ENCODE measurements around the gene APBA2.
"Not testable (repeated sequence)": the region's sequence is repeated elsewhere in the genome, so short reads cannot be mapped to it uniquely, and the experiment has no call there.

The APBA2 gene

GRCh38 chr15:28848521-28848920, 37.3 kb upstream of the APBA2 start, which contains the start of gene GOLGA6L7:
Gene GOLGA6L7 (minus strand): TSS chr15:28848644. CDS start chr15:28848549, 95 bp downstream.
- not testable (repeated sequence) for H3K4me3 ChIP-seq (ENCODE audit: low read length); H3F3A ChIP-seq (ENCODE audit: insufficient read depth, low read length); H4K20me1 ChIP-seq (ENCODE audit: insufficient read depth, low read length); H3K9me3 ChIP-seq (replicated peaks; ENCODE audit: insufficient read depth, low read length); H3K36me3 ChIP-seq (replicated peaks; ENCODE audit: insufficient read depth, low read length); H3K4me1 ChIP-seq (ENCODE audit: low read length); H3K9ac ChIP-seq (ENCODE audit: low read length); H3K27me3 ChIP-seq (replicated peaks; ENCODE audit: insufficient read depth, low read length); H3K27ac ChIP-seq (ENCODE audit: low read length); H3K79me2 ChIP-seq (ENCODE audit: low read length); H3K4me2 ChIP-seq (ENCODE audit: low read depth, low read length); DNase-seq; H3K9me2 ChIP-seq (replicated peaks; ENCODE audit: insufficient read depth, low read length); H2AFZ ChIP-seq (ENCODE audit: low read length)

- H3K36me3 ChIP-seq (replicated peaks; ENCODE audit: insufficient read depth, low read length); H3K4me3 ChIP-seq (ENCODE audit: low read length); H3K9me2 ChIP-seq (replicated peaks; ENCODE audit: insufficient read depth, low read length); H3K4me2 ChIP-seq (ENCODE audit: low read depth, low read length); H3K4me1 ChIP-seq (ENCODE audit: low read length); H3F3A ChIP-seq (ENCODE audit: insufficient read depth, low read length); H3K79me2 ChIP-seq (ENCODE audit: low read length); DNase-seq; H3K27me3 ChIP-seq (replicated peaks; ENCODE audit: insufficient read depth, low read length); H2AFZ ChIP-seq (ENCODE audit: low read length); H3K9me3 ChIP-seq (replicated peaks; ENCODE audit: insufficient read depth, low read length); H3K27ac ChIP-seq (ENCODE audit: low read length); H4K20me1 ChIP-seq (ENCODE audit: insufficient read depth, low read length); H3K9ac ChIP-seq (ENCODE audit: low read length): not testable (repeated sequence)
Measured at GRCh38 chr15:28849271-28849670, 36.5 kb upstream of the APBA2 start.

GRCh38 chr15:28849766-28850165, 36.0 kb upstream of the APBA2 start:
- not testable (repeated sequence) for H3K9me2 ChIP-seq (replicated peaks; ENCODE audit: insufficient read depth, low read length); DNase-seq; H3K4me2 ChIP-seq (ENCODE audit: low read depth, low read length); H3K9me3 ChIP-seq (replicated peaks; ENCODE audit: insufficient read depth, low read length); H3K4me3 ChIP-seq (ENCODE audit: low read length); H3K36me3 ChIP-seq (replicated peaks; ENCODE audit: insufficient read depth, low read length); H3K79me2 ChIP-seq (ENCODE audit: low read length); H3K4me1 ChIP-seq (ENCODE audit: low read length); H4K20me1 ChIP-seq (ENCODE audit: insufficient read depth, low read length); H3F3A ChIP-seq (ENCODE audit: insufficient read depth, low read length); H3K27ac ChIP-seq (ENCODE audit: low read length); H2AFZ ChIP-seq (ENCODE audit: low read length); H3K9ac ChIP-seq (ENCODE audit: low read length); H3K27me3 ChIP-seq (replicated peaks; ENCODE audit: insufficient read depth, low read length)

GRCh38 chr15:28853654-28854053, 32.1 kb upstream of the APBA2 start:
- H2AFZ ChIP-seq (ENCODE audit: low read length), result not testable (repeated sequence)

GRCh38 chr15:28854578-28854977, 31.2 kb upstream of the APBA2 start:
- H3K4me3 ChIP-seq (ENCODE audit: low read length); H3K4me2 ChIP-seq (ENCODE audit: low read depth, low read length); H3K27me3 ChIP-seq (replicated peaks; ENCODE audit: insufficient read depth, low read length); H3K9me3 ChIP-seq (replicated peaks; ENCODE audit: insufficient read depth, low read length); DNase-seq; H3F3A ChIP-seq (ENCODE audit: insufficient read depth, low read length); H3K9me2 ChIP-seq (replicated peaks; ENCODE audit: insufficient read depth, low read length); H2AFZ ChIP-seq (ENCODE audit: low read length); H3K36me3 ChIP-seq (replicated peaks; ENCODE audit: insufficient read depth, low read length); H3K27ac ChIP-seq (ENCODE audit: low read length); H4K20me1 ChIP-seq (ENCODE audit: insufficient read depth, low read length); H3K9ac ChIP-seq (ENCODE audit: low read length); H3K79me2 ChIP-seq (ENCODE audit: low read length); H3K4me1 ChIP-seq (ENCODE audit: low read length): not testable (repeated sequence)

More at GRCh38 chr15:28853654-28854053, 32.1 kb upstream of the APBA2 start:
- H3K4me2 ChIP-seq (ENCODE audit: low read depth, low read length); H3K9me3 ChIP-seq (replicated peaks; ENCODE audit: insufficient read depth, low read length); H3K4me1 ChIP-seq (ENCODE audit: low read length); H3K9ac ChIP-seq (ENCODE audit: low read length); H3K27me3 ChIP-seq (replicated peaks; ENCODE audit: insufficient read depth, low read length); H3K36me3 ChIP-seq (replicated peaks; ENCODE audit: insufficient read depth, low read length); H3K27ac ChIP-seq (ENCODE audit: low read length); H3K4me3 ChIP-seq (ENCODE audit: low read length); H3K9me2 ChIP-seq (replicated peaks; ENCODE audit: insufficient read depth, low read length); H4K20me1 ChIP-seq (ENCODE audit: insufficient read depth, low read length); H3K79me2 ChIP-seq (ENCODE audit: low read length); DNase-seq; H3F3A ChIP-seq (ENCODE audit: insufficient read depth, low read length): not testable (repeated sequence)

- H4K20me1 ChIP-seq (ENCODE audit: insufficient read depth, low read length), result no peaks in the 10 kb centered on the region
- H2AFZ ChIP-seq (ENCODE audit: low read length), result no peak overlapping the region
- no peak overlapping the region for H3K27ac ChIP-seq (ENCODE audit: low read length)
- DNase-seq, result no peak
- no peaks in the 10 kb centered on the region for H3K9me2 ChIP-seq (replicated peaks; ENCODE audit: insufficient read depth, low read length)
- H3K9me3 ChIP-seq (replicated peaks; ENCODE audit: insufficient read depth, low read length), result no peaks in the 10 kb centered on the region
- no peak for TF ChIP-seq CTCF (IDR thresholded peaks at IDR 0.05; ENCODE audit: low read length)
- TF ChIP-seq EZH2phosphoT487 (IDR thresholded peaks at IDR 0.05; ENCODE audit: low read length), result no peak
- TF ChIP-seq EZH2 (optimal IDR thresholded peaks at IDR 0.05; ENCODE audit: low read depth, low read length), result no peak
- no peak overlapping the region for H3K9ac ChIP-seq (ENCODE audit: low read length)
- no peaks in the 10 kb centered on the region for H3K36me3 ChIP-seq (replicated peaks; ENCODE audit: insufficient read depth, low read length)
- no peak overlapping the region for H3K4me3 ChIP-seq (ENCODE audit: low read length)
- no peaks in the 10 kb centered on the region for H3K27me3 ChIP-seq (replicated peaks; ENCODE audit: insufficient read depth, low read length)
- no peak overlapping the region for H3K4me2 ChIP-seq (ENCODE audit: low read depth, low read length)
- no peaks in the 10 kb centered on the region for H3K4me1 ChIP-seq (ENCODE audit: low read length)
- H3F3A ChIP-seq (ENCODE audit: insufficient read depth, low read length), result no peaks in the 10 kb centered on the region
- H3K79me2 ChIP-seq (ENCODE audit: low read length), result no peaks in the 10 kb centered on the region
Measured at GRCh38 chr15:28861031-28861534, 24.7 kb upstream of the APBA2 start.

- H4K20me1 ChIP-seq (ENCODE audit: insufficient read depth, low read length); DNase-seq; H2AFZ ChIP-seq (ENCODE audit: low read length); H3K27ac ChIP-seq (ENCODE audit: low read length); H3F3A ChIP-seq (ENCODE audit: insufficient read depth, low read length); H3K27me3 ChIP-seq (replicated peaks; ENCODE audit: insufficient read depth, low read length); H3K9me2 ChIP-seq (replicated peaks; ENCODE audit: insufficient read depth, low read length); H3K4me1 ChIP-seq (ENCODE audit: low read length); H3K36me3 ChIP-seq (replicated peaks; ENCODE audit: insufficient read depth, low read length); H3K4me3 ChIP-seq (ENCODE audit: low read length); H3K79me2 ChIP-seq (ENCODE audit: low read length); H3K4me2 ChIP-seq (ENCODE audit: low read depth, low read length); H3K9ac ChIP-seq (ENCODE audit: low read length); H3K9me3 ChIP-seq (replicated peaks; ENCODE audit: insufficient read depth, low read length): not testable (repeated sequence)
Measured at GRCh38 chr15:28861589-28862293, 24.0 kb upstream of the APBA2 start.

Data from MM.1S (cell line).